ENCODE results near the gene NEK9. TPM values are rescaled to one million over a fixed set of nuclear protein-coding genes. Genes with fewer than 3 reads are reported as not detected.

The NEK9 gene
- total and polyA plus RNA-seq, 9 of the 15 experiments (the other 6 are each of a cell fraction or from before 2014, with no cell fraction given): 2.8 to 39.6 (median 19.8) TPM

- TF ChIP-seq ZBTB40 (IDR thresholded peaks at IDR 0.05): 0 out of 2 replicates have a peak, but pooled peaks have one; percentile 43
- no peak for TF ChIP-seq ZBTB40 (CRISPR knock-in tag; IDR thresholded peaks at IDR 0.05)
- TF ChIP-seq NFE2L1 (tag; IDR thresholded peaks at IDR 0.05; ENCODE audit: borderline replicate concordance, low read depth): peak; percentile 77
- TF ChIP-seq ZNF384 (IDR thresholded peaks at IDR 0.05; ENCODE audit: low read depth, low read length): no peak
- TF ChIP-seq, protein P1, sequence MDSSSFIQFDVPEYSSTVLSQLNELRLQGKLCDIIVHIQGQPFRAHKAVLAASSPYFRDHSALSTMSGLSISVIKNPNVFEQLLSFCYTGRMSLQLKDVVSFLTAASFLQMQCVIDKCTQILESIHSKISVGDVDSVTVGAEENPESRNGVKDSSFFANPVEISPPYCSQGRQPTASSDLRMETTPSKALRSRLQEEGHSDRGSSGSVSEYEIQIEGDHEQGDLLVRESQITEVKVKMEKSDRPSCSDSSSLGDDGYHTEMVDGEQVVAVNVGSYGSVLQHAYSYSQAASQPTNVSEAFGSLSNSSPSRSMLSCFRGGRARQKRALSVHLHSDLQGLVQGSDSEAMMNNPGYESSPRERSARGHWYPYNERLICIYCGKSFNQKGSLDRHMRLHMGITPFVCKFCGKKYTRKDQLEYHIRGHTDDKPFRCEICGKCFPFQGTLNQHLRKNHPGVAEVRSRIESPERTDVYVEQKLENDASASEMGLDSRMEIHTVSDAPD (CRISPR knock-in tag; IDR thresholded peaks at IDR 0.05): no peak
- TF ChIP-seq CAMTA2 (CRISPR knock-in tag; conservative IDR thresholded peaks at IDR 0.05): no peak
- TF ChIP-seq E2F5 (CRISPR knock-in tag; IDR thresholded peaks at IDR 0.05): no peak
- peak; percentile 87 for TF ChIP-seq NFE2 (IDR thresholded peaks at IDR 0.05; ENCODE audit: low read depth)
- TF ChIP-seq GABPB2 (CRISPR knock-in tag; conservative IDR thresholded peaks at IDR 0.05): no peak
- TF ChIP-seq ZNF121 (CRISPR knock-in tag; conservative IDR thresholded peaks at IDR 0.05): no peak
- TF ChIP-seq LARP7 (IDR thresholded peaks at IDR 0.05): peak; percentile 68; the same call in 1 of the 2 replicates
- TF ChIP-seq, protein P2, sequence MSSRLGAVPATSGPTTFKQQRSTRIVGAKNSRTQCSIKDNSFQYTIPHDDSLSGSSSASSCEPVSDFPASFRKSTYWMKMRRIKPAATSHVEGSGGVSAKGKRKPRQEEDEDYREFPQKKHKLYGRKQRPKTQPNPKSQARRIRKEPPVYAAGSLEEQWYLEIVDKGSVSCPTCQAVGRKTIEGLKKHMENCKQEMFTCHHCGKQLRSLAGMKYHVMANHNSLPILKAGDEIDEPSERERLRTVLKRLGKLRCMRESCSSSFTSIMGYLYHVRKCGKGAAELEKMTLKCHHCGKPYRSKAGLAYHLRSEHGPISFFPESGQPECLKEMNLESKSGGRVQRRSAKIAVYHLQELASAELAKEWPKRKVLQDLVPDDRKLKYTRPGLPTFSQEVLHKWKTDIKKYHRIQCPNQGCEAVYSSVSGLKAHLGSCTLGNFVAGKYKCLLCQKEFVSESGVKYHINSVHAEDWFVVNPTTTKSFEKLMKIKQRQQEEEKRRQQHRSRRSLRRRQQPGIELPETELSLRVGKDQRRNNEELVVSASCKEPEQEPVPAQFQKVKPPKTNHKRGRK (tag; IDR thresholded peaks at IDR 0.05): peak; percentile 86
- no peak for TF ChIP-seq CTBP1 (IDR thresholded peaks at IDR 0.05; ENCODE audit: borderline replicate concordance)
Observed at GRCh38 chr14:75068294-75069120, 58.3 kb downstream of the NEK9 start (continued).
